ENCODE measurements around the gene GABBR1.
A peak's percentile ranks its signal among the peaks of the same experiment; 100 is the strongest.
"Not testable (repeated sequence)": the region's sequence is repeated elsewhere in the genome, so short reads cannot be mapped to it uniquely, and the experiment has no call there.

The GABBR1 gene

GRCh38 chr6:29632789-29633533 lies at the start of gene GABBR1:
Gene GABBR1 (minus strand): TSS chr6:29633183. CDS start chr6:29632385, 798 bp downstream.
- peak; percentile 71 for DNase-seq (ENCODE audit: low spot score)

- no peak for DNase-seq (ENCODE audit: low spot score)
Measured at GRCh38 chr6:29681811-29682210, 48.8 kb upstream of the GABBR1 start.

GRCh38 chr6:29680904-29681303 lies 47.9 kb upstream of the GABBR1 start, which contains the start of gene ZFP57:
Gene ZFP57 (minus strand): TSS chr6:29681152. CDS start chr6:29677003, 4,149 bp downstream.
- DNase-seq (ENCODE audit: low spot score): no peak

- no peak for DNase-seq (ENCODE audit: low spot score)
Measured at GRCh38 chr6:29680416-29680815, 47.4 kb upstream of the GABBR1 start.

- no peak for DNase-seq (ENCODE audit: low spot score)
Measured at GRCh38 chr6:29679962-29680361, 47.0 kb upstream of the GABBR1 start.

- no peak for DNase-seq (ENCODE audit: low spot score)
Measured at GRCh38 chr6:29678114-29678513, 45.1 kb upstream of the GABBR1 start.

- DNase-seq (ENCODE audit: low spot score): no peak
Measured at GRCh38 chr6:29676981-29677601, 44.1 kb upstream of the GABBR1 start.

GRCh38 chr6:29675561-29675960 lies 42.6 kb upstream of the GABBR1 start:
- DNase-seq (ENCODE audit: low spot score): no peak

- no peak for DNase-seq (ENCODE audit: low spot score)
Measured at GRCh38 chr6:29674008-29674407, 41.0 kb upstream of the GABBR1 start.

GRCh38 chr6:29673161-29673560 lies 40.2 kb upstream of the GABBR1 start:
- DNase-seq (ENCODE audit: low spot score): no peak

- DNase-seq (ENCODE audit: low spot score): not testable (repeated sequence)
Measured at GRCh38 chr6:29672116-29672515, 39.1 kb upstream of the GABBR1 start.

GRCh38 chr6:29671026-29671425 lies 38.0 kb upstream of the GABBR1 start:
- no peak for DNase-seq (ENCODE audit: low spot score)

- DNase-seq (ENCODE audit: low spot score): no peak
Measured at GRCh38 chr6:29667158-29667557, 34.2 kb upstream of the GABBR1 start.

GRCh38 chr6:29666826-29667130 lies 33.8 kb upstream of the GABBR1 start:
- no peak for DNase-seq (ENCODE audit: low spot score)

- no peak for DNase-seq (ENCODE audit: low spot score)
Measured at GRCh38 chr6:29665942-29666825, 33.2 kb upstream of the GABBR1 start.

- DNase-seq (ENCODE audit: low spot score): no peak
Measured at GRCh38 chr6:29663300-29664042, 30.5 kb upstream of the GABBR1 start.

GRCh38 chr6:29661502-29662141 lies 28.6 kb upstream of the GABBR1 start:
- not testable (repeated sequence) for DNase-seq (ENCODE audit: low spot score)

GRCh38 chr6:29661071-29661470 lies 28.1 kb upstream of the GABBR1 start:
- DNase-seq (ENCODE audit: low spot score): no peak

- DNase-seq (ENCODE audit: low spot score): no peak
Measured at GRCh38 chr6:29656798-29657197, 23.8 kb upstream of the GABBR1 start, which contains the start of gene MOG. Gene MOG (plus strand): TSS chr6:29657092. CDS start chr6:29657210, 118 bp downstream.

- no peak for DNase-seq (ENCODE audit: low spot score)
Measured at GRCh38 chr6:29656157-29656556, 23.2 kb upstream of the GABBR1 start.

GRCh38 chr6:29655658-29656057 lies 22.7 kb upstream of the GABBR1 start:
- no peak for DNase-seq (ENCODE audit: low spot score)

Measured in CD4-positive, alpha-beta T cell treated with Interleukin-6 at 100 ng/mL for 8 hours (primary cell).